ENCODE data around the gene STX7. TPM values are rescaled to one million over a fixed set of nuclear protein-coding genes. Genes with fewer than 3 reads are reported as not detected.

The STX7 gene
- total RNA-seq, 1 donor from 2014 or later = 27.8 TPM

DNA sequence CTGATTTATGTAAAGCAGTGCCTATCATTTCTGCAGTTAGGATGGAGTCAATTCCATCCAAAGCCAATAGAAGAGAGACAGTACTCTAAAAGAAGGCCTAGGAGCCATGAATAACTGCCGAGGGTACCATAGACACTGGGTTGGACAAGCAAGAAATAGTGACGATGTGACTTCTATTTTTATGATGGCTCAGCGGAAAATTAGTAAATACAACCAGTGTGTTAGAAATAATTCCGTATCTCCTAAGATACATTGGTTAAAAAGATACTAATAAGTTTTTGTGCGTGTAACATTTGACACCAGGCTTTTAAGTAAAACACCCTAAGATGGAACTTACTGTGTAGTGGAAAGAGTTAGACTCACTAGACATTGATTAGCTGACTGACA, 66.1 kb downstream of the STX7 start:
- Histone ChIP-seq H4K20me1 (ENCODE audit: low read depth) (no peaks in the 10 kb centered on the region), H3K4me1 (no peaks in the 10 kb centered on the region), H3K36me3 (peaks cover 2% of the 10 kb centered on the region), H2AFZ (replicated peaks) (no peak overlapping the region), H3K9ac (no peak overlapping the region), H3F3A (ENCODE audit: low read depth) (no peaks in the 10 kb centered on the region), H3K9me3 (ENCODE audit: low read depth) (no peaks in the 10 kb centered on the region), H3K4me2 (no peak overlapping the region), H3K79me2 (ENCODE audit: low read depth) (no peaks in the 10 kb centered on the region), H3K27ac (no peak overlapping the region), H3K27me3 (no peaks in the 10 kb centered on the region), H3K4me3 (no peak overlapping the region)
- H3K27ac Mint-ChIP-seq = no peak overlapping the region
- DNase-seq (ENCODE audit: low spot score) = no peak
- H3K9me3 Mint-ChIP-seq = peaks cover 7% of the 10 kb centered on the region
- H3K27me3 Mint-ChIP-seq (ENCODE audit: insufficient read depth, low read depth) = no peaks in the 10 kb centered on the region
- no peaks in the 10 kb centered on the region for H3K36me3 Mint-ChIP-seq
- TF ChIP-seq EZH2 (IDR thresholded peaks at IDR 0.05) = no peak
- no peak for TF ChIP-seq EZH2phosphoT487 (IDR thresholded peaks at IDR 0.05)
- TF ChIP-seq, protein P1, sequence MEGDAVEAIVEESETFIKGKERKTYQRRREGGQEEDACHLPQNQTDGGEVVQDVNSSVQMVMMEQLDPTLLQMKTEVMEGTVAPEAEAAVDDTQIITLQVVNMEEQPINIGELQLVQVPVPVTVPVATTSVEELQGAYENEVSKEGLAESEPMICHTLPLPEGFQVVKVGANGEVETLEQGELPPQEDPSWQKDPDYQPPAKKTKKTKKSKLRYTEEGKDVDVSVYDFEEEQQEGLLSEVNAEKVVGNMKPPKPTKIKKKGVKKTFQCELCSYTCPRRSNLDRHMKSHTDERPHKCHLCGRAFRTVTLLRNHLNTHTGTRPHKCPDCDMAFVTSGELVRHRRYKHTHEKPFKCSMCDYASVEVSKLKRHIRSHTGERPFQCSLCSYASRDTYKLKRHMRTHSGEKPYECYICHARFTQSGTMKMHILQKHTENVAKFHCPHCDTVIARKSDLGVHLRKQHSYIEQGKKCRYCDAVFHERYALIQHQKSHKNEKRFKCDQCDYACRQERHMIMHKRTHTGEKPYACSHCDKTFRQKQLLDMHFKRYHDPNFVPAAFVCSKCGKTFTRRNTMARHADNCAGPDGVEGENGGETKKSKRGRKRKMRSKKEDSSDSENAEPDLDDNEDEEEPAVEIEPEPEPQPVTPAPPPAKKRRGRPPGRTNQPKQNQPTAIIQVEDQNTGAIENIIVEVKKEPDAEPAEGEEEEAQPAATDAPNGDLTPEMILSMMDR (IDR thresholded peaks at IDR 0.05) = no peak
- no peak overlapping the region for H3K4me3 Mint-ChIP-seq
- H3K4me1 Mint-ChIP-seq = peaks cover 6% of the 10 kb centered on the region

- H3K9ac ChIP-seq = no peak overlapping the region
Measured at GRCh38 chr6:132446141-132446854, 66.6 kb downstream of the STX7 start.

GRCh38 chr6:132445201-132445951, 67.5 kb downstream of the STX7 start:
- no peak overlapping the region for H3K27ac Mint-ChIP-seq
- Histone ChIP-seq H3K27ac (no peak overlapping the region), H3K4me3 (no peak overlapping the region), H3K9ac (no peak overlapping the region), H4K20me1 (ENCODE audit: low read depth) (no peaks in the 10 kb centered on the region), H3K79me2 (ENCODE audit: low read depth) (no peaks in the 10 kb centered on the region), H3F3A (ENCODE audit: low read depth) (no peaks in the 10 kb centered on the region), H2AFZ (replicated peaks) (no peak overlapping the region), H3K36me3 (peaks cover 3% of the 10 kb centered on the region), H3K4me2 (no peak overlapping the region), H3K4me1 (no peaks in the 10 kb centered on the region), H3K27me3 (no peaks in the 10 kb centered on the region), H3K9me3 (ENCODE audit: low read depth) (no peaks in the 10 kb centered on the region)
- H3K36me3 Mint-ChIP-seq = no peaks in the 10 kb centered on the region
- H3K4me1 Mint-ChIP-seq = peaks cover 6% of the 10 kb centered on the region
- H3K4me3 Mint-ChIP-seq = no peak overlapping the region
- H3K27me3 Mint-ChIP-seq (ENCODE audit: insufficient read depth, low read depth) = no peaks in the 10 kb centered on the region
- H3K9me3 Mint-ChIP-seq = peaks cover 10% of the 10 kb centered on the region
- TF ChIP-seq, protein P1 (IDR thresholded peaks at IDR 0.05) = no peak
- TF ChIP-seq EZH2 (IDR thresholded peaks at IDR 0.05) (no peak), EZH2phosphoT487 (IDR thresholded peaks at IDR 0.05) (no peak)
- no peak for DNase-seq (ENCODE audit: low spot score)

More at GRCh38 chr6:132446141-132446854, 66.6 kb downstream of the STX7 start:
- H3F3A ChIP-seq (ENCODE audit: low read depth) = no peaks in the 10 kb centered on the region
- no peak overlapping the region for H3K27ac ChIP-seq
- no peak for DNase-seq (ENCODE audit: low spot score)
- no peaks in the 10 kb centered on the region for H3K4me1 ChIP-seq
- no peak overlapping the region for H3K27ac Mint-ChIP-seq
- H4K20me1 ChIP-seq (ENCODE audit: low read depth) = no peaks in the 10 kb centered on the region
- H3K4me2 ChIP-seq = no peak overlapping the region
- H3K36me3 ChIP-seq = peaks cover 3% of the 10 kb centered on the region
- no peaks in the 10 kb centered on the region for H3K27me3 Mint-ChIP-seq (ENCODE audit: insufficient read depth, low read depth)
- H3K4me1 Mint-ChIP-seq = peaks cover 6% of the 10 kb centered on the region
- peaks cover 10% of the 10 kb centered on the region for H3K9me3 Mint-ChIP-seq
- H2AFZ ChIP-seq (replicated peaks) = no peak overlapping the region
- H3K36me3 Mint-ChIP-seq = no peaks in the 10 kb centered on the region
- H3K27me3 ChIP-seq = no peaks in the 10 kb centered on the region
- no peaks in the 10 kb centered on the region for H3K9me3 ChIP-seq (ENCODE audit: low read depth)
- H3K79me2 ChIP-seq (ENCODE audit: low read depth) = no peaks in the 10 kb centered on the region
- no peak overlapping the region for H3K4me3 ChIP-seq
- no peak overlapping the region for H3K4me3 Mint-ChIP-seq
- TF ChIP-seq EZH2phosphoT487 (IDR thresholded peaks at IDR 0.05) = no peak
- TF ChIP-seq, protein P1 (IDR thresholded peaks at IDR 0.05) = no peak
- no peak for TF ChIP-seq EZH2 (IDR thresholded peaks at IDR 0.05)

Measured in neural progenitor cell (in vitro differentiated cells).